HG03439 (cell line): Measurements from ENCODE around the gene EFNA1.

Experiments
- ATAC-seq: cut with Tn5 transposase; IDR thresholded peaks from one replicate; pipeline ENCODE4 v1.9.1; 2021; ENCODE audit warnings: mild to moderate bottlenecking, moderate library complexity; ENCODE audit not compliant: unreplicated experiment

The EFNA1 gene

GRCh38 chr1:155124503-155125463 is 2.9 kb upstream of the EFNA1 start:
- ATAC-seq: no peak

GRCh38 chr1:155125511-155125945 is 2.1 kb upstream of the EFNA1 start:
- ATAC-seq: no peak

- ATAC-seq: no peak
These were observed 1.6 kb upstream of the EFNA1 start for GRCh38 chr1:155125946-155126555.

GRCh38 chr1:155126556-155127104 is 1.0 kb upstream of the EFNA1 start:
- ATAC-seq: no peak

- no peak for ATAC-seq
These were observed 485 bp downstream of the EFNA1 start for GRCh38 chr1:155127967-155128754.

GRCh38 chr1:155128755-155129473 is 1.2 kb downstream of the EFNA1 start:
- no peak for ATAC-seq

GRCh38 chr1:155130272-155131006 is 2.8 kb downstream of the EFNA1 start:
- ATAC-seq: no peak

GRCh38 chr1:155131285-155131684 is 3.6 kb downstream of the EFNA1 start:
- ATAC-seq: no peak

GRCh38 chr1:155131856-155132255 is 4.2 kb downstream of the EFNA1 start:
- ATAC-seq: no peak

- ATAC-seq: no peak
These were observed 6.2 kb downstream of the EFNA1 start for GRCh38 chr1:155133799-155134281.

GRCh38 chr1:155134322-155134721 is 6.6 kb downstream of the EFNA1 start:
- ATAC-seq: no peak

GRCh38 chr1:155134880-155135414 is 7.3 kb downstream of the EFNA1 start:
- ATAC-seq: no peak

GRCh38 chr1:155135415-155136028 is 7.8 kb downstream of the EFNA1 start, which contains the start of gene SLC50A1:
Gene SLC50A1 (plus strand): TSS chr1:155135852. CDS start chr1:155135912, 60 bp downstream.
- ATAC-seq: peak; percentile 78

- ATAC-seq: no peak
These were observed 9.1 kb downstream of the EFNA1 start for GRCh38 chr1:155136748-155137147.

GRCh38 chr1:155137154-155137949 is 9.7 kb downstream of the EFNA1 start:
- no peak for ATAC-seq

GRCh38 chr1:155139895-155140629 is 12.4 kb downstream of the EFNA1 start, which contains the start of gene DPM3:
Gene DPM3 (minus strand): TSS chr1:155140531. CDS start chr1:155140240, 291 bp downstream.
- peak; percentile 48 for ATAC-seq

- no peak for ATAC-seq
These were observed 12.9 kb downstream of the EFNA1 start for GRCh38 chr1:155140630-155140953.
